ENCODE results near the gene MAMSTR.
A peak's percentile ranks its signal among the peaks of the same experiment; 100 is the strongest.

GRCh38 chr19:48739404-48740163 is 20.1 kb upstream of the MAMSTR start:
- peak; percentile 4 for TF ChIP-seq POLR2A (IDR thresholded peaks at IDR 0.05; ENCODE audit: low read length)
- TF ChIP-seq GATA1 (IDR thresholded peaks at IDR 0.05; ENCODE audit: low read depth, low read length) = no peak

Data from erythroblast (primary cell).